ENCODE results near the gene CCDC187.
"Not testable (repeated sequence)": the region's sequence is repeated elsewhere in the genome, so short reads cannot be mapped to it uniquely, and the experiment has no call there.

CCDC187 gene

DNA sequence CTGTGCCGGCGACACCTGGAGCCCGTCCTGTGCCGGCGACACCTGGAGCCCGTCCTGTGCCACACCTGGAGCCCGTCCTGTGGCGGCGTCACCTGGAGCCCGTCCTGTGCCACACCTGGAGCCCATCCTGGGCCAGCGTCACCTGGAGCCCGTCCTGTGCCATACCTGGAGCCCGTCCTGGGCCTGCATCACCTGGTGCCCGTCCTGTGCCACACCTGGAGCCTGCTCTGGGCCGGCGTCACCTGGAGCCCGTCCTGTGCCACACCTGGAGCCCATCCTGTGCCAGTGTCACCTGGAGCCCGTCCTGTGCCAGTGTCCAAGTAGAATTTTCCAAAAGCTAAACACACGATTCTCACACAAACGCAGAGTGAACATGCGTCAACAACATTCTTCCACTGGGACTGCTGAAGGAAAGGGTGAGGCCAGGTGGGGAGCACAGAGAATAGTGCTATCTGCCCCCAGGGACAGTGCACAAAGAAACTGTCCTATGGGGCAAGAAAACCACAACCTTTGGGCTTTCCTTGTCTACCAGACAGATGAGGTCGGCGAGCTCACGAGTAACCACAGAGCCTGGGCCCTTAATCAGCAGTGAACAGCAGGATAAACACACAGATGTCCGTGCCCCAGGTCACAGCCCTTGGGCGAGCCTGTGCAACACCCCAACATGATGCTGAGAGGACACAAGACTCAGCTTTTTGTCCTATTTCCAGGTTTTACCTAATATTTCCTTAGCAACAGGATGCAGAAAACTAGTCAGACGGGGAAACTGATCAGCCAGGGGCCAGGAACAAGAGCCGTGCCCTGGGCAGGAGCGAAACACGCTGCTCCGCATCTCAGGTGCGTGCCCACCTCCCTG is 66.2 kb downstream of the CCDC187 start:
- Histone ChIP-seq H3K4me1 (ENCODE audit: control insufficient read depth in 1 of 2, insufficient read depth in 2 of 2, low read length in 2 of 2) (peaks cover 0 to 20% of the 10 kb centered on the region in 2 donors), H3K27me3 (ENCODE audit: control insufficient read depth in 1 of 2, insufficient read depth in 2 of 2, low read length in 2 of 2) (no peaks in the 10 kb centered on the region), H3K27ac (ENCODE audit: low read depth, low read length) (no peak overlapping the region), H3K9me3 (ENCODE audit: control insufficient read depth in 1 of 2, low read length in 2 of 2) (no peaks in the 10 kb centered on the region), H3K9ac (ENCODE audit: low read depth in 1 of 2, low read length in 2 of 2) (no peak overlapping the region), H3K4me3 (ENCODE audit: low read depth in 1 of 2, low read length in 2 of 2) (no peak overlapping the region), H3K36me3 (ENCODE audit: control insufficient read depth in 1 of 2, insufficient read depth in 2 of 2, low read length in 2 of 2) (peaks cover 0 to 19% of the 10 kb centered on the region in 2 donors)

DNA sequence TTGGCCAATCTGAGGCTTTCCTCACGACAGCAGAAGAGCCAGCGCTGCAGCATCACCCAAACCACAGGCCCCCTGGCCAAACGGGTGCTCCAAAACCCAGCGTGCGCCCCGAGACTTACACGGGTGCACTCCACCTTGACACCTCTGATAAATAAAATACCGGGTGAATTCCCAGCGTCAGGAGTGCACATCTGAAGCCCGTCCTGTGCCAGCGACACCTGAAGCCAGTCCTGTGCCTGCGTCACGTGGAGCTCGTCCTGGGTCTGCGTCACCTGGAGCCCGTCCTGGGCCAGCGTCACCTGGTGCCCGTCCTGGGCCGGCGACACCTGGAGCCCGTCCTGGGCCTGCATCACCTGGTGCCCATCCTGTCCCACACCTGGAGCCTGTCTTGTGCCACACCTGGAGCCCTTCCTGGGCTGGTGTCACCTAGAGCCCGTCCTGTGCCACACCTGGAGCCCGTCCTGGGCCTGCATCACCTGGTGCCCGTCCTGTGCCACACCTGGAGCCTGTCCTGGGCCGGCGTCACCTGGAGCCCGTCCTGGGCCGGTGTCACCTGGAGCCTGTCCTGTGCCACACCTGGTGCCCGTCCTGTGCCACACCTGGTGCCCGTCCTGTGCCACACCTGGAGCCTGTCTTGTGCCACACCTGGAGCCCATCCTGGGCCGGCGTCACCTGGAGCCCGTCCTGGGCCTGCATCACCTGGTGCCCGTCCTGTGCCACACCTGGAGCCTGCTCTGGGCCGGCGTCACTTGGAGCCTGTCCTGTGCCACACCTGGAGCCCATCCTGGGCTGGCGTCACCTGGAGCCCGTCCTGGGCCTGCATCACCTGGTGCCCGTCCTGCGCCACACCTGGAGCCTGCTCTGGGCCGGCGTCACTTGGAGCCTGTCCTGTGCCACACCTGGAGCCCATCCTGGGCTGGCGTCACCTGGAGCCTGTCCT is 67.2 kb downstream of the CCDC187 start:
- not testable (repeated sequence) for H3K9me3 ChIP-seq (ENCODE audit: control insufficient read depth in 1 of 2, low read length in 2 of 2); H3K4me3 ChIP-seq (ENCODE audit: low read depth in 1 of 2, low read length in 2 of 2); H3K27me3 ChIP-seq (ENCODE audit: control insufficient read depth in 1 of 2, insufficient read depth in 2 of 2, low read length in 2 of 2); H3K27ac ChIP-seq (ENCODE audit: low read depth, low read length); H3K9ac ChIP-seq (ENCODE audit: low read depth in 1 of 2, low read length in 2 of 2)
- Histone ChIP-seq H3K4me1 (ENCODE audit: control insufficient read depth in 1 of 2, insufficient read depth in 2 of 2, low read length in 2 of 2) (peaks cover 0 to 20% of the 10 kb centered on the region in 2 donors), H3K36me3 (ENCODE audit: control insufficient read depth in 1 of 2, insufficient read depth in 2 of 2, low read length in 2 of 2) (peaks cover 0 to 19% of the 10 kb centered on the region in 2 donors)

DNA sequence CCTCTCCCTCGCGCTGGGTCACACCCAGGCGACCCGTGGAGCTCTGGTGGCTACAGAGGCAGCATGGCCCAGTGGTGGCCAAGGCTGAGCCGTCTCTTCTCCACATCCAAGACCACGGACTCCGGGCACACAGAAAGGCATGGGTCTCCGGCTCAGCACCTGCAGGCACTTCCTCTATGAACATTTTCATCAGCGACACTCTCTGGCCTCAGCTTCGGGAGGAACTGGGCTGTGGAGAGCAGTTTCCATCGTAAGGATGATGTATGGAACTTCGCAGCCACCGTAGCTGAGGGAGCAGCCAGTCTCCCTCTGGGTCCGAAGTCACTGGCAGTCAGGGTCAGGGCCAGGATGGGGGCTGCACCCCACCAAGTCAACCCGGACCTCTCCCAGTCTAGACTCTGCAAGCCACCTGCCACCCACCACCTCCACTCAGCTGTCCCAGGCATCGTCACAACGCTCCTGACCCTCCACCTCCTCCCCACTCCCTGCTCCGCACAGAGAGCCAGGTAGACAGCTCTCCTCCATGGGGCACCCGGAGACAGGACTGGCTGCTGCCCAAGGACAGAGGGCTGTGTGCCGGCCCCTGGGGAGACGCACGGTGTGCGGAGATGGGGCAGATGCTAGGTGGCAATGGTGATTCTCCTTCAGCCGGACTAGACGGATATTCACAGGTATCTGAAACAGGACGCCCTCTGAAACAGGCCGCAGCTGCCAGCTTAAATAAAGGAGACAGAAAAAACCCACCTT is 68.0 kb downstream of the CCDC187 start:
- H3K4me1 ChIP-seq (ENCODE audit: control insufficient read depth in 1 of 2, insufficient read depth in 2 of 2, low read length in 2 of 2) = peaks cover 0 to 19% of the 10 kb centered on the region in 2 donors
- H3K9ac ChIP-seq (ENCODE audit: low read depth in 1 of 2, low read length in 2 of 2) = no peak overlapping the region
- H3K27me3 ChIP-seq (ENCODE audit: control insufficient read depth in 1 of 2, insufficient read depth in 2 of 2, low read length in 2 of 2) = no peaks in the 10 kb centered on the region
- no peak overlapping the region for H3K4me3 ChIP-seq (ENCODE audit: low read depth in 1 of 2, low read length in 2 of 2)
- H3K9me3 ChIP-seq (ENCODE audit: control insufficient read depth in 1 of 2, low read length in 2 of 2) = no peaks in the 10 kb centered on the region
- no peak overlapping the region for H3K27ac ChIP-seq (ENCODE audit: low read depth, low read length)
- peaks cover 0 to 19% of the 10 kb centered on the region in 2 donors for H3K36me3 ChIP-seq (ENCODE audit: control insufficient read depth in 1 of 2, insufficient read depth in 2 of 2, low read length in 2 of 2)

DNA sequence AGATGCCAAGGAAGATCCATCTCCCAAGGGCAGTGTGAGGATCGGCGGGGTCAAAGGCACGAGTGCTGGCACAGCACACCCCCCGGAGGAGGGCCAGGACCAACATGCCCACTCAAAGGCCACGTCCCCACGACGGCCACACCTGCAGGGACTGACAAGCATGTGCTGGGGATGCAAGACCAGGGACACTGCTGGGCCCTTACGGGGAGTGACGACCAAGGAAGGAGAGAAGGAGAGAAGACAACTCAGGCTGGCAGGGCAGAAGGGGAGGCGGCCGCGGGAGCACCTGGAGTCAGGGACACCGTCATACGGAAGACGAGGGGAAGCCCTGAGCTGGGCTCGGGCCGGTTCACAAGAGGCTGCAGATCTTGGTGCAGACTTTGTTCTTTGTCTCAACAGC is 68.7 kb downstream of the CCDC187 start:
- Histone ChIP-seq H3K4me3 (ENCODE audit: low read depth in 1 of 2, low read length in 2 of 2) (no peak overlapping the region), H3K9me3 (ENCODE audit: control insufficient read depth in 1 of 2, low read length in 2 of 2) (no peaks in the 10 kb centered on the region), H3K4me1 (ENCODE audit: control insufficient read depth in 1 of 2, insufficient read depth in 2 of 2, low read length in 2 of 2) (peaks cover 0 to 13% of the 10 kb centered on the region in 2 donors), H3K9ac (ENCODE audit: low read depth in 1 of 2, low read length in 2 of 2) (no peak overlapping the region), H3K36me3 (ENCODE audit: control insufficient read depth in 1 of 2, insufficient read depth in 2 of 2, low read length in 2 of 2) (peaks cover 0 to 19% of the 10 kb centered on the region in 2 donors), H3K27me3 (ENCODE audit: control insufficient read depth in 1 of 2, insufficient read depth in 2 of 2, low read length in 2 of 2) (no peaks in the 10 kb centered on the region), H3K27ac (ENCODE audit: low read depth, low read length) (no peak overlapping the region)

DNA sequence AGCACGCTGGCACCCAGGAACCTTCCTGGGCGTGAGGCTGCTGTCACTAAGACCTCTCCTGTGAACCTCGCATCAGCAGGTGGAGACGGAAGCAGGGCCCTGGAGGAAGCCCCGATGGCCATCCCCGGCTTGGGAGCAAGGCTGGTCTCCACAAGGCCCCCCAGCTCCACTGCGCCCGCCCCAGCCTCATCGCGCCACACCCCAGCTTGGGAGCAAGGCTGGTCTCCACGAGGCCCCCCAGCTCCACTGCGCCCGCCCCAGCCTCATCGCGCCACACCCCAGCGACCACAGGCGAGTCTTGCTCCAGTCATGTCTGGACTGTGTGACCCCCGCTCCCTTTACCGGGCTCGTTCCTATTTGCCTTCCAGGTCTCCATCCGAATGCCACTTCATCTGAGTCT is 69.3 kb downstream of the CCDC187 start:
- no peak overlapping the region for H3K9ac ChIP-seq (ENCODE audit: low read depth in 1 of 2, low read length in 2 of 2)
- no peak overlapping the region for H3K4me3 ChIP-seq (ENCODE audit: low read depth in 1 of 2, low read length in 2 of 2)
- no peak overlapping the region for H3K27ac ChIP-seq (ENCODE audit: low read depth, low read length)
- no peaks in the 10 kb centered on the region for H3K9me3 ChIP-seq (ENCODE audit: control insufficient read depth in 1 of 2, low read length in 2 of 2)
- H3K27me3 ChIP-seq (ENCODE audit: control insufficient read depth in 1 of 2, insufficient read depth in 2 of 2, low read length in 2 of 2) = no peaks in the 10 kb centered on the region
- H3K4me1 ChIP-seq (ENCODE audit: control insufficient read depth in 1 of 2, insufficient read depth in 2 of 2, low read length in 2 of 2) = peaks cover 0 to 9% of the 10 kb centered on the region in 2 donors
- H3K36me3 ChIP-seq (ENCODE audit: control insufficient read depth in 1 of 2, insufficient read depth in 2 of 2, low read length in 2 of 2) = peaks cover 0 to 19% of the 10 kb centered on the region in 2 donors

DNA sequence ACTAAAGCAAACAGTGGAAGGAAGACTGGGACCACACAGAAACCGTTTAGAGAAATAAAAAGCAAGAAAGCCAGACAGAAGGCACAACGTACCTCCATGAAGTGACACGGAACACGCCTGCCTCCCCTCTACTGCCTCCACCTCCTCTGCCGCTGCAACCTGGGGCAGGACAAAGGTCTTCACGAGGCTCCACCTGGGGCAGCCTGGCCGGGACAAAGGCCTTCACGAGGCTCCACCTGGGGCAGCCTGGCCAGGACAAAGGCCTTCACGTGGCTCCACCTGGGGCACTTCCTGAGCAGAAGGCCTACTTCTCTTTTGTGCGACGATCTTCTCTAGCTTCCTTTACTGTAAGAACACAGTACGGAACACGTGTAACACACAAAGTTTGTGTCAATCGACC is 70.0 kb downstream of the CCDC187 start:
- H3K9me3 ChIP-seq (ENCODE audit: control insufficient read depth in 1 of 2, low read length in 2 of 2) = no peaks in the 10 kb centered on the region
- no peak overlapping the region for H3K9ac ChIP-seq (ENCODE audit: low read depth in 1 of 2, low read length in 2 of 2)
- H3K27me3 ChIP-seq (ENCODE audit: control insufficient read depth in 1 of 2, insufficient read depth in 2 of 2, low read length in 2 of 2) = no peaks in the 10 kb centered on the region
- H3K4me3 ChIP-seq (ENCODE audit: low read depth in 1 of 2, low read length in 2 of 2) = no peak overlapping the region
- peaks cover 0 to 19% of the 10 kb centered on the region in 2 donors for H3K36me3 ChIP-seq (ENCODE audit: control insufficient read depth in 1 of 2, insufficient read depth in 2 of 2, low read length in 2 of 2)
- H3K27ac ChIP-seq (ENCODE audit: low read depth, low read length) = no peak overlapping the region
- H3K4me1 ChIP-seq (ENCODE audit: control insufficient read depth in 1 of 2, insufficient read depth in 2 of 2, low read length in 2 of 2) = peaks cover 0 to 8% of the 10 kb centered on the region in 2 donors

DNA sequence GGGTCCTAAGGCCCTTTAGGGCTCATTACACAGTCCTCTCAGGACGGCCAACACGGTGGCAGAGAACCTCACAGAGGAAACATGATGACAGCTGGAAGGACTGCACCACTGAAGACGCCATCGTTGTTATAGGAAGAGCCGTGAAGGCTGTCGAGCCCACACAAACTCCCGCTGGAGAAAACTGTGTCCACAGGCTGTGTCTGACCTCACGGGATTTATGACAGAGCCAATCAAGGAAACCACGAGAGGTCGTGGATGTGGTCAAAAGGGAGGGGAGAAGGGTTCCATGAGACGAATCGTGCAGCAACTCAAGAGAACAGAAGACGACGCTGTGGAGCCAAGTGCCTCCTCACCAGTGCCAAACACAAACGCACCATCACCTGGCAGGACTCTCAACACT is 70.5 kb downstream of the CCDC187 start:
- no peak overlapping the region for H3K4me3 ChIP-seq (ENCODE audit: low read depth in 1 of 2, low read length in 2 of 2)
- H3K9me3 ChIP-seq (ENCODE audit: control insufficient read depth in 1 of 2, low read length in 2 of 2) = no peaks in the 10 kb centered on the region
- H3K27me3 ChIP-seq (ENCODE audit: control insufficient read depth in 1 of 2, insufficient read depth in 2 of 2, low read length in 2 of 2) = no peaks in the 10 kb centered on the region
- no peak overlapping the region for H3K9ac ChIP-seq (ENCODE audit: low read depth in 1 of 2, low read length in 2 of 2)
- peaks cover 0 to 19% of the 10 kb centered on the region in 2 donors for H3K36me3 ChIP-seq (ENCODE audit: control insufficient read depth in 1 of 2, insufficient read depth in 2 of 2, low read length in 2 of 2)
- H3K4me1 ChIP-seq (ENCODE audit: control insufficient read depth in 1 of 2, insufficient read depth in 2 of 2, low read length in 2 of 2) = peaks cover 0 to 7% of the 10 kb centered on the region in 2 donors
- no peak overlapping the region for H3K27ac ChIP-seq (ENCODE audit: low read depth, low read length)

DNA sequence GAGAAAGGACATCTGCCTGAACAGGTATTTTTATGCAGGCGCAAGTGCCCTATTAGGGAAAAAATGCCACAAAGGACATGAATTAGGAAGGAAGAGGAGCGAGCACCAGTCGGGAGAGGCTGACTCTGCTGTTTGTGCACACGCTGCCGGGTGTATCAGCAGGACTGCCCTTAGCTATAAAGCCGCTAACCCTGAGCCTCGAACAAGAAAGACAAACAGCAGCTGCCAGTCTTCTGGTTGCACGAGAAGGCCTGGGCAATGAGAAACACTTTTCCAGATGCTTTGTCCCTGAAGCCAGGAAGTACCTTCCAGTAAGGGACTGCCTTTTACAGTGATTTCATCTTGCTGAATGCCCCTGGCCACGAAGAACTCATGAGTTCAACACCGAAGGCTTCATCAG is 70.9 kb downstream of the CCDC187 start:
- Histone ChIP-seq H3K9me3 (ENCODE audit: control insufficient read depth in 1 of 2, low read length in 2 of 2) (no peaks in the 10 kb centered on the region), H3K27me3 (ENCODE audit: control insufficient read depth in 1 of 2, insufficient read depth in 2 of 2, low read length in 2 of 2) (no peaks in the 10 kb centered on the region), H3K4me3 (ENCODE audit: low read depth in 1 of 2, low read length in 2 of 2) (no peak overlapping the region), H3K27ac (ENCODE audit: low read depth, low read length) (no peak overlapping the region), H3K36me3 (ENCODE audit: control insufficient read depth in 1 of 2, insufficient read depth in 2 of 2, low read length in 2 of 2) (peaks cover 0 to 19% of the 10 kb centered on the region in 2 donors), H3K4me1 (ENCODE audit: control insufficient read depth in 1 of 2, insufficient read depth in 2 of 2, low read length in 2 of 2) (peaks cover 0 to 2% of the 10 kb centered on the region in 2 donors), H3K9ac (ENCODE audit: low read depth in 1 of 2, low read length in 2 of 2) (no peak overlapping the region)

DNA sequence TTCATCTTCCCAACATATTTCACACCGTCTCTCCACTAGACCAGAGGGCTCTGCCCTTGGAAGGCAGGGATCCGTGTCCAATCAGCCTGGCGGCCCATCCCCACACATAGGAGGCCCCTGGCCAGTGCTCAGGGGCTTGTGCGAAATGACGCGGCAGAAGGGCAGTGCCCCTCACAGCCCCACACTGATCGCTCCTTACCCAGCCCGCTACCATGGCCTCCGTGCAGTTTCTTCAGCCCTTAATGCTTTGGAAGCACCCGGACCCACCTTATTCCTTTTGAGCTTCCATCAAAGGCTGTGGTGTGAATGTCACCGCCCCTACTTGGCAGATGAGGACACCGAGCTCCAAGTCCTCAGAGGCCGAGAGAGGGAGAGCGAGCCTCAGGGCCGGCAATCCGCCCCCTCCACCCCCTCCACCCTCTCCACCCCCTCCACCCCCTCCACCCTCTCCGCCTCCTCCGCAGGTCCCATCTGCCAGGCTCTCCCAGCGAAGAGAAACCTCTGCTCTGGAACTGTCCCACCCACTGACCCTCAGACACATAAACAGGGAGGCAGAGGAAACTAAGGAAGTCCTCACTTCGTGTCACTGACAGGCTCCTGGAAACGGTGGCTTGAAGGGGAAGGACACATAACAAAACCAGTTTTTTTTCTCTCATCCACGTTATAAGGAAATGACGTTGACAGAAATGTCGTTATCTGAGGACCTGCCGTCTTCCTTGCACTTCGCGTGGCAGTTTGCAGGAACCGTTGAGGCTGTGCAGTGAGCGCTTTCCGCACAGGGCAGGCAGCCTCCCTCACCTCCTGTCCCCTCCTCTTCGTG is 72.2 kb downstream of the CCDC187 start:
- no peak overlapping the region for H3K27ac ChIP-seq (ENCODE audit: low read depth, low read length)
- peaks cover 0 to 15% of the 10 kb centered on the region in 2 donors for H3K36me3 ChIP-seq (ENCODE audit: control insufficient read depth in 1 of 2, insufficient read depth in 2 of 2, low read length in 2 of 2)
- H3K4me1 ChIP-seq (ENCODE audit: control insufficient read depth in 1 of 2, insufficient read depth in 2 of 2, low read length in 2 of 2) = no peaks in the 10 kb centered on the region

More for the DNA sequence above, 72.2 kb downstream of the CCDC187 start:
- Histone ChIP-seq H3K9ac (ENCODE audit: low read depth in 1 of 2, low read length in 2 of 2) (peak overlapping the region in 1 of 2 donors; percentile 48), H3K9me3 (ENCODE audit: control insufficient read depth in 1 of 2, low read length in 2 of 2) (no peaks in the 10 kb centered on the region), H3K4me3 (ENCODE audit: low read depth in 1 of 2, low read length in 2 of 2) (no peak overlapping the region), H3K27me3 (ENCODE audit: control insufficient read depth in 1 of 2, insufficient read depth in 2 of 2, low read length in 2 of 2) (no peaks in the 10 kb centered on the region)
